ENCODE measurements around the gene POLR1E. TPM values are rescaled to one million over a fixed set of nuclear protein-coding genes. Genes with fewer than 3 reads are reported as not detected.

The POLR1E gene
- total RNA-seq, 1 donor from 2014 or later = 21.9 TPM

- DNase-seq (ENCODE audit: extremely low spot score, unreplicated experiment) = no peak
- Mint-ChIP-seq H3K9me3 (ENCODE audit: unreplicated experiment) (no peaks in the 10 kb centered on the region), H3K27ac (ENCODE audit: unreplicated experiment) (no peak overlapping the region), H3K27me3 (ENCODE audit: unreplicated experiment) (no peaks in the 10 kb centered on the region), H3K4me3 (ENCODE audit: unreplicated experiment) (no peak overlapping the region), H3K4me1 (ENCODE audit: unreplicated experiment) (no peaks in the 10 kb centered on the region), H3K36me3 (ENCODE audit: unreplicated experiment) (peaks cover 32% of the 10 kb centered on the region)
- TF ChIP-seq CTCF (IDR thresholded peaks at IDR 0.05) = no peak
Observed at GRCh38 chr9:37503736-37504135, 18.0 kb downstream of the POLR1E start.

GRCh38 chr9:37504605-37505004, 18.9 kb downstream of the POLR1E start:
- Mint-ChIP-seq H3K9me3 (ENCODE audit: unreplicated experiment) (no peaks in the 10 kb centered on the region), H3K27me3 (ENCODE audit: unreplicated experiment) (no peaks in the 10 kb centered on the region), H3K36me3 (ENCODE audit: unreplicated experiment) (peaks cover 34% of the 10 kb centered on the region), H3K27ac (ENCODE audit: unreplicated experiment) (no peak overlapping the region), H3K4me1 (ENCODE audit: unreplicated experiment) (no peaks in the 10 kb centered on the region), H3K4me3 (ENCODE audit: unreplicated experiment) (no peak overlapping the region)
- TF ChIP-seq CTCF (IDR thresholded peaks at IDR 0.05) = no peak
- no peak for DNase-seq (ENCODE audit: extremely low spot score, unreplicated experiment)

- no peak overlapping the region for H3K4me3 Mint-ChIP-seq (ENCODE audit: unreplicated experiment)
- no peak for TF ChIP-seq CTCF (IDR thresholded peaks at IDR 0.05)
- H3K27ac Mint-ChIP-seq (ENCODE audit: unreplicated experiment) = no peak overlapping the region
- no peaks in the 10 kb centered on the region for H3K4me1 Mint-ChIP-seq (ENCODE audit: unreplicated experiment)
- H3K36me3 Mint-ChIP-seq (ENCODE audit: unreplicated experiment) = peaks cover 22% of the 10 kb centered on the region
- DNase-seq (ENCODE audit: extremely low spot score, unreplicated experiment) = no peak
- no peaks in the 10 kb centered on the region for H3K27me3 Mint-ChIP-seq (ENCODE audit: unreplicated experiment)
- H3K9me3 Mint-ChIP-seq (ENCODE audit: unreplicated experiment) = no peaks in the 10 kb centered on the region
Observed at GRCh38 chr9:37507566-37508134, 21.9 kb downstream of the POLR1E start.

- Mint-ChIP-seq H3K27ac (ENCODE audit: unreplicated experiment) (no peak overlapping the region), H3K4me3 (ENCODE audit: unreplicated experiment) (no peak overlapping the region), H3K27me3 (ENCODE audit: unreplicated experiment) (no peaks in the 10 kb centered on the region), H3K36me3 (ENCODE audit: unreplicated experiment) (peaks cover 15% of the 10 kb centered on the region), H3K4me1 (ENCODE audit: unreplicated experiment) (no peaks in the 10 kb centered on the region), H3K9me3 (ENCODE audit: unreplicated experiment) (no peaks in the 10 kb centered on the region)
- DNase-seq (ENCODE audit: extremely low spot score, unreplicated experiment) = no peak
- TF ChIP-seq CTCF (IDR thresholded peaks at IDR 0.05) = no peak
Observed at GRCh38 chr9:37508135-37508833, 22.5 kb downstream of the POLR1E start.

- H3K27ac Mint-ChIP-seq (ENCODE audit: unreplicated experiment) = no peak overlapping the region
Observed at GRCh38 chr9:37508834-37509206, 23.1 kb downstream of the POLR1E start.

More at GRCh38 chr9:37508834-37509206, 23.1 kb downstream of the POLR1E start:
- no peak overlapping the region for H3K4me3 Mint-ChIP-seq (ENCODE audit: unreplicated experiment)
- H3K9me3 Mint-ChIP-seq (ENCODE audit: unreplicated experiment) = no peaks in the 10 kb centered on the region
- H3K27me3 Mint-ChIP-seq (ENCODE audit: unreplicated experiment) = no peaks in the 10 kb centered on the region
- no peak for DNase-seq (ENCODE audit: extremely low spot score, unreplicated experiment)
- peaks cover 11% of the 10 kb centered on the region for H3K36me3 Mint-ChIP-seq (ENCODE audit: unreplicated experiment)
- H3K4me1 Mint-ChIP-seq (ENCODE audit: unreplicated experiment) = no peaks in the 10 kb centered on the region
- no peak for TF ChIP-seq CTCF (IDR thresholded peaks at IDR 0.05)
